HepG2 (cell line): ENCODE measurements around the gene GLRB.
"Not testable (repeated sequence)": the region's sequence is repeated elsewhere in the genome, so short reads cannot be mapped to it uniquely, and the experiment has no call there.

ENCODE experiments used
- CREB1 ChIP-seq, 2 experiments: fragments of 450-650 bp in 1 of 2; IDR thresholded peaks; 2 replicates each; pipeline ENCODE4 v1.6.1; 2016 to 2017; ENCODE audit warnings: control low read depth in 1 of 2, mild to moderate bottlenecking in 1 of 2, missing compliant biosample characterization in 1 of 2, missing genetic modification characterization in 1 of 2
- FOXP1 ChIP-seq, 2 experiments: fragments of 450-650 bp in 1 of 2; IDR thresholded peaks; 2 replicates each; pipeline ENCODE4 v1.6.1; 2017 to 2018; ENCODE audit warnings: antibody characterized with exemption in 1 of 2
- SIN3B ChIP-seq: fragments of 150-350 bp; IDR thresholded peaks from 2 replicates; pipeline ENCODE4 v1.6.1; 2014; ENCODE audit warnings: low read length
- SP1 ChIP-seq, 2 experiments: fragments of 450-650 bp in 1 of 2; sonication (generic) in 1 of 2; formaldehyde crosslinking in 1 of 2; IDR thresholded peaks; 2 replicates each; pipeline versions ENCODE4 v1.4.0 to v1.6.1; 2016 to 2020; ENCODE audit warnings: missing genetic modification reagents in 1 of 2
- TF ChIP-seq, protein P1 (sequence below): sonication (generic); formaldehyde crosslinking; IDR thresholded peaks from 2 replicates; pipeline ENCODE4 v1.4.0; 2020; ENCODE audit warnings: missing genetic modification reagents

DNA sequence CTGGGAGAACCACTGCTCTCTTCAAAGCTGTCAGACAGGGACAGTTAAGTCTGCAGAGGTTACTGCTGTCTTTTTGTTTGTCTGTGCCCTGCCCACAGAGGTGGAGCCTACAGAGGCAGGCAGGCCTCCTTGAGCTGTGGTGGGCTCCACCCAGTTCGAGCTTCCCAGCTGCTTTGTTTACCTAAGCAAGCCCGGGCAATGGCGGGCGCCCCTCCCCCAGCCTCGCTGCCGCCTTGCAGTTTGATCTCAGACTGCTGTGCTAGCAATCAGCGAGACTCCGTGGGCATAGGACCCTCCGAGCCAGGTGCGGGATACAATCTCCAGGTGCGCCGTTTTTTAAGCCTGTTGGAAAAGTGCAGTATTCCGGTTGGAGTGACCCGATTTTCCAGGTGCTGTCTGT lies 104.3 kb downstream of the GLRB start:
- TF ChIP-seq, protein P1, sequence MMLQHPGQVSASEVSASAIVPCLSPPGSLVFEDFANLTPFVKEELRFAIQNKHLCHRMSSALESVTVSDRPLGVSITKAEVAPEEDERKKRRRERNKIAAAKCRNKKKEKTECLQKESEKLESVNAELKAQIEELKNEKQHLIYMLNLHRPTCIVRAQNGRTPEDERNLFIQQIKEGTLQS (CRISPR knock-in tag) = not testable (repeated sequence)
- TF ChIP-seq SP1 (IDR thresholded peaks at IDR 0.05); SP1 (CRISPR knock-in tag; IDR thresholded peaks at IDR 0.05); SIN3B; CREB1 (IDR thresholded peaks at IDR 0.05); CREB1 (CRISPR knock-in tag; IDR thresholded peaks at IDR 0.05); FOXP1 (IDR thresholded peaks at IDR 0.05); FOXP1 (CRISPR knock-in tag; IDR thresholded peaks at IDR 0.05): not testable (repeated sequence)
